ENCODE measurements around the gene CNTNAP4. TPM values are rescaled to one million over a fixed set of nuclear protein-coding genes. Genes with fewer than 3 reads are reported as not detected.

Gene CNTNAP4
- total and polyA plus RNA-seq, 2 donors = 0.16 to 10.9 TPM

DNA sequence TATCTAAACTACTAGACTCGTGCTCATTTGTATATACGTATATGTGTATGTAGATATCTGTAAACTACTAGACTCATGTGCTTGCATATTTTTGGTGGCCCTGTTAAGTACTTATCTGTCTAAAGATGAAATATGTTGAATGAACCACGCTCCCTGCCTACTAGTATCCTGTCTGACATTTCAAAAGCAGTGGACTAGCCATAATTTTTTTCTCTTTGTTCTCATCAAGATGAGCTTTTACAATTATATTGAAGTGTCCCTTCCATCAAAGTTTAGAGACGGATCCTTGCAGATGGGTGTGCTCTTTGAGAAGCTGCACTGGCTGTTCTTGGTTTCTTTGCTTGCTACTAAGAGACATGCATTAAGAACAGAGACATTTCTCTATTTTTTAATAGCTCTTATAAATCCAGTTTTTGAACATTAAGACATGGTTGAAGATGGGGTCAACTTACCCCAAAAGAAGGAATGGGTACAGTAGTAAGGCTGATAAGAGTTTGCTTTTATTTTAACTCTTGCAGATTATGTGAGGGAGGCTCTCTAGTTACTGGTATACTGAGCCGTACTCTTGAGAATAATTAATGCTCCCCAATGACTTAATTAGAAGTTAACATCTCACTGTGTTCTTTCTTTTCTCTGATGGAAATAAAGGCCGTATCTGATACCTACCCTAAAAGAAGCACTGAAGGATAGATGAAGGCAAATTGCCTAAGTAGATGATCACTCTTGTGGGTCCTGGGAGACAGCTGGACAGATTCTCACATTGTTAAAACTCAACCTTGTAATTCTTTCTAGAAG lies 3.4 kb downstream of the CNTNAP4 start:
- H3K4me3 ChIP-seq (ENCODE audit: low read depth, low read length) = no peak overlapping the region
- no peak for DNase-seq (ENCODE audit: extremely low spot score)
- WGBS = 85% methylated on average over 6 of the region's 6 CpGs
- H3K4me1 ChIP-seq (ENCODE audit: insufficient read depth) = no peaks in the 10 kb centered on the region
- H3K36me3 ChIP-seq (ENCODE audit: insufficient read depth) = no peaks in the 10 kb centered on the region
- H3K27ac ChIP-seq (ENCODE audit: low read depth) = no peak overlapping the region

DNA sequence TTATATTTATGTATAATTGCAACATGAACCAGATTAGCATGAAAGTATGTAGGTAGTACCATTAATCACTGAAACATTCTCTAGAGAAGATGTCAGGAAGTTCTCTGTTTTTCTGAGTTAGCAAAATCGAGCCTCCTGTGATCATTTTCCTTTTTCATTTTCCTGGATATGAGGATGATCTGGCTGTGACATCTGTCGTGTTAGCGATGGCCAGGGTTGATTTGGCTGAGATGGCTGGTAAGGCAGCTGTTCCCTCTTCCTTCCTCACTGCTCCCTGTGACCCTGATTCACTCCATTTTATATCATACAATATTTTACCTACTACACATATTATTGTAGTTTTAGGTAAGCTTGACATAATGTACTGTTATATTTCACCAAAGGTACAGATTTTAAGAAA lies 10.3 kb downstream of the CNTNAP4 start:
- 60% methylated on average over 3 of the region's 3 CpGs for WGBS
- no peaks in the 10 kb centered on the region for H3K36me3 ChIP-seq (ENCODE audit: insufficient read depth)

DNA sequence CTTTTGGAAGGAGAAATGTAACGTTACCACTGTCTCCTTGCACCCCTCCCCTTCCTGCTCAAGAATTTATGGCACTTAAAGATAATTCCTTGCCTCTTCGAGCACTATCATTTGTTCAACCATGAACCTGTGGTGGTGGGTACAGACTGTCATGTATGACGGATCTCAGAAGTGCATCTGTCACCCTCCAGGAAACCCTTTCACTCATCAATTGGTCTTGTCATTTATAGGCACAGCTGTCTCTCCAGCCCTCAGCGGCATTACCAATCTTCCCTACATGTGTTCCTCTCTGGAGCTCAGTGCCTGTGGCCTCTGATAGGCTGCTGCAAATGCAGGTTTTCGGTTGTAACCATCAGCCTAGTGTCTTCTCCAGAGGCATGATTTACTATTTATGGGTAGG lies 15.0 kb downstream of the CNTNAP4 start:
- no peak overlapping the region for H3K27ac ChIP-seq (ENCODE audit: low read depth)
- no peak overlapping the region for H3K4me3 ChIP-seq (ENCODE audit: low read depth, low read length)
- no peaks in the 10 kb centered on the region for H3K36me3 ChIP-seq (ENCODE audit: insufficient read depth)
- DNase-seq (ENCODE audit: extremely low spot score) = no peak
- no peaks in the 10 kb centered on the region for H3K4me1 ChIP-seq (ENCODE audit: insufficient read depth)
- 67% methylated on average over 5 of the region's 5 CpGs for WGBS

More for the DNA sequence above, 10.3 kb downstream of the CNTNAP4 start:
- no peak overlapping the region for H3K4me3 ChIP-seq (ENCODE audit: low read depth, low read length)
- no peaks in the 10 kb centered on the region for H3K4me1 ChIP-seq (ENCODE audit: insufficient read depth)
- no peak overlapping the region for H3K27ac ChIP-seq (ENCODE audit: low read depth)
- no peak for DNase-seq (ENCODE audit: extremely low spot score)

DNA sequence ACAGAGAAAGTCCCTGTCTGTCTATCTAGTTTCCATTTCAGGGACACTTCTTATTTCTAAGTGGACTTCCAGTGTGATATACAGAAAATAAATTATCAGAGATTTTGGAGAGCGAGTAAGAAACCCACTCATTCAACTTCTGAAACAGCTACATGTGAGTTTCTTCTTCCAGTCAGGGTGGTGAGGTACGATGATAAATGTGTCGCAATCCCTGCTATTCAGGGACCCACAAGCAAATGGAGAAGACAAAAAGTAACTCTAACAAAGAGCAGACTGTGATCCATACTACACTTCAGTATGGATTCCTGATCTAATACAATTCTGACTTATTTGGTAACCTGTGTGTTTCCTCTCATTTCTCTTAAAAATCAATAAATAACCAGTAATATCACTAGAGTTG lies 16.8 kb downstream of the CNTNAP4 start:
- no peaks in the 10 kb centered on the region for H3K36me3 ChIP-seq (ENCODE audit: insufficient read depth)
- 87% methylated on average over 3 of the region's 3 CpGs for WGBS
- DNase-seq (ENCODE audit: extremely low spot score) = no peak
- H3K4me3 ChIP-seq (ENCODE audit: low read depth, low read length) = no peak overlapping the region
- no peak overlapping the region for H3K27ac ChIP-seq (ENCODE audit: low read depth)
- H3K4me1 ChIP-seq (ENCODE audit: insufficient read depth) = no peaks in the 10 kb centered on the region

DNA sequence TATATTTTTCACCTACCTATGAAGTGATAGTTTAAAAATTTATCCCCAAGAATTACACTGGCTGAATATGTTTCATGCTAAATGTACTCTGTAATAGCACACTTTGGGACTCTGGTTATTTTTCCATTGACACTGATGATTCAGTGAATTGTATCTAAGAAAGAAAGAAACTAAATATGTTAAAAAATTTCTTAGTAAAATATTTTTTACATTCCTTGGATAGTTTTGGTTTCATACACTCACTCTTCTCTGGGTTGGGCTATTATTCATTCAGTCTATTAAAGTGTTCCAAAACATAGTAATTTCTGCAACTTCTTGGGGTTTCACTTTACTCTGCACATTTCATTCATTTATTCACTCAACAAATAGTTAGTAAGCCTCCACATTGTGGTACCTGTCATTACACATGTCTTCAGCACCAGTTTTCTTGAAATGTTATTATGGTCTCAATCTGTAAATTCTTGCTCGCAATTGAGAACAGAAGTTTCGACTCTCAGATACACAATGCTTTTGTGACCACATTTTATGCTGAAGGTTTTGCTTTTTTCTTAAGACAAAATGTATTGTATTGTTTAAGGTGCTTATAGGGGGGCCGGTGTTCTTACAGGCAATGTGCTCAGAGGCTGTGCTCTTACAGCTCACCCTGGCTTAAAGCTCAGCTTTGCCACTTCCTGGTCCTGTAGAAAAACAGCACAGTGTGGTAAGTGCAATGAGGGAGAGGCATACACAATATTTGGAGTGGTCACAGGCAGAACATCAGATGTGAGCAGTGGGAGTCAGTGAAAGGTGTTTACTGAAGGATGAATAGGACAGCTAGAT lies 17.4 kb downstream of the CNTNAP4 start:
- WGBS = 90% methylated on average over 3 of the region's 3 CpGs
- Histone ChIP-seq H3K4me3 (ENCODE audit: low read depth, low read length) (no peak overlapping the region), H3K27ac (ENCODE audit: low read depth) (no peak overlapping the region), H3K4me1 (ENCODE audit: insufficient read depth) (no peaks in the 10 kb centered on the region), H3K36me3 (ENCODE audit: insufficient read depth) (no peaks in the 10 kb centered on the region)
- no peak for DNase-seq (ENCODE audit: extremely low spot score)

DNA sequence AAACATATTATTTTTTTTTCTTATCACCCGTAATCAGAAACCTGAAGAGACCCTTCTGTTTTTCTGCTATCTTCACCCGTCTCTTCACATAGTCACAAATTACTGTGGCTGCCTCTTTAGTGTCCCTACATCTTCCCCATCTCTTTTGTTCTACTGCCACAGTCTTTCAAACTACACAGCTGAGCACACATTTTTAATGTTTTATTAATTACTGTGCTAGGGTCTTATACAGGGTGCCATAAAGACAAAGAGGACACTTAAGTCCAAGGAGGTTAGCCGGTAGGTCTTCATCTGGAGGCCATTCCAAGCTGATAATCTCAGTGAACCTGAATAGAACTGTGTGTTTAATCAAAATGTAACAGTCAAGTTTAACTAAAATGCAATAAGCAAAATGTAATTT lies 20.7 kb downstream of the CNTNAP4 start:
- DNase-seq (ENCODE audit: extremely low spot score) = no peak
- Histone ChIP-seq H3K27ac (ENCODE audit: low read depth) (no peak overlapping the region), H3K4me3 (ENCODE audit: low read depth, low read length) (no peak overlapping the region), H3K36me3 (ENCODE audit: insufficient read depth) (no peaks in the 10 kb centered on the region), H3K4me1 (ENCODE audit: insufficient read depth) (no peaks in the 10 kb centered on the region)
- WGBS = 75% methylated on average over 3 of the region's 3 CpGs

DNA sequence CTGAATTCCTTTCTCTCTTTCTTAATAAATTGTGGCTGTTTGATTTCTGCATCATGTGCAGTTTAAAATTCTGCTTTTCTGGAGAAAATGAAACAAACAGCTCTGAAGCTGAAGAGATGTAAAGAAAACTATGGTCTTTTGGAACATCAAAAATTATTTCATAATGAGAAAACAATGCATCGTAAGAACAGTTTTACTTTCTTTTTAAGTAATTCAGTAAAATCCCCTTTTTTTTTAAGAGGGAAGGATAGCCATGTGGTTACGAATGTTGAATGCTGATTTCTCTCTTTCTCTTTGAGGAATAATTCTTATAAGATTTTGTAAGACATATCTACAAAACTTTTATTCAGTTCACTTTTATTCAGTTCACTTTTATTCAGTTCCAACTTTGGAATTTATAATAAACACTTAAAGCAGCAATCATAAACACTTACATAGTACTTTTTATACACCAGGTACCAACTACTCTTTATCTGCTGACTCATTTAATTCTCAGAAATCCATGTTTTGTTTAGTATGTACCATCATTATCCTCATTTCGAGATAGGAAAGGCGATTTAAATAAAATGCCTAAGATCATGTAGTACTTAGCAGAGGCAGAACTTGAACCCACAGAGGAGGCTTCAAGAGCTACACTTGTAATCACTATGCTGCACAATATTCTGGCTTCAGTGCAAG lies 26.6 kb downstream of the CNTNAP4 start:
- no peaks in the 10 kb centered on the region for H3K36me3 ChIP-seq (ENCODE audit: insufficient read depth)
- H3K4me1 ChIP-seq (ENCODE audit: insufficient read depth) = no peaks in the 10 kb centered on the region
- DNase-seq (ENCODE audit: extremely low spot score) = no peak
- 52% methylated on average over 4 of the region's 4 CpGs for WGBS
- H3K27ac ChIP-seq (ENCODE audit: low read depth) = no peak overlapping the region
- no peak overlapping the region for H3K4me3 ChIP-seq (ENCODE audit: low read depth, low read length)

DNA sequence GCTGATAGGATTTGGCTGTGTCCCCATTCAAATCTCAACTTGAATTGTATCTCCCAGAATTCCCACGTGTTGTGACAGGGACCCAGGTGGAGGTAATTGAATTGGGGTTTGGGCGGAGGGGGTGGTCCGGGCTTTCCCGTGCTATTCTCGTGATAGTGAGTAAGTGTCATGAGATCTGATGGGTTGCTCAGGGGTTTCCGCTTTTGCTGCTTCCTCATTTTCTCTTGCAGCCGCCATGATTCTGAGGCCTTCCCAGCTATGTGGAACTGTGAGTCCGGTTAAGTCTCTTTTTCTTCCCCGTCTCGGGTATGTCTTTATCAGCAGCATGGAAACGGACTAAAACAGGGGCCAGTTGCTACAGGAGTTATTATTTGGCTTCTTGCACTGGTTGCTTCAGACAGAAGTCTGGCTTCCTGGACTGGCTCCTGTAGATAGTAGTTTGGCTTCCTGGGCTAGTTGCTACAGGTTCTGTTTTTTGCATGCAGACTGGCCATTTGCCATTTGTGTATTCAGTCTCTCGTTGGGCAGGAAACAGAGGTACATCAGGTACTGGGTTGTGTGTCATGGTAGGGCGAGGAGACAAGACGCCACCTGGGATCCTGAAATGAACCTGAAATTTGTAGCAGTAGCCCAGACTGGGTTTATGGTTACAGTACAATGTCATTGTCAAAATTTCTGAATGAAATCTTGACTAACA lies 32.6 kb downstream of the CNTNAP4 start:
- H3K4me3 ChIP-seq (ENCODE audit: low read depth, low read length) = no peak overlapping the region
- no peaks in the 10 kb centered on the region for H3K36me3 ChIP-seq (ENCODE audit: insufficient read depth)
- no peaks in the 10 kb centered on the region for H3K4me1 ChIP-seq (ENCODE audit: insufficient read depth)
- WGBS = 92% methylated on average over 14 of the region's 14 CpGs
- H3K27ac ChIP-seq (ENCODE audit: low read depth) = no peak overlapping the region
- no peak for DNase-seq (ENCODE audit: extremely low spot score)

DNA sequence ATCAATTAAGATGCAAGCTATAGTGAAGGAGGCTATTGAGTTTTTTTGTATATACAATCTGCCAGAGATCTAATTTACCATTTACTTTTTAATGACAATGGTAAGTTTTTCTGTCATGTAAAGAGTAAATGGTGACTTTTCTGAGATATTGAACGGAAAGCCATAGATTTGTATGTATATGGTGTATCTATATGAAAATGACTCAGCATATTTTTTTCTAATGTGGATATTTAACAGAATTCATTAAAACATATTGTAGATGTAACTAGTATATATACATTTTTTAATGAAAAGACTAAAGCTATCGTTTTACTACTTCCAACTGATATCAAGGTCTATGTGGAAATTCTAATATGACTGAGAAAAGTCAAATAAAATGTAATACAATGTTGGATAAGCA lies 34.1 kb downstream of the CNTNAP4 start:
- Histone ChIP-seq H3K36me3 (ENCODE audit: insufficient read depth) (no peaks in the 10 kb centered on the region), H3K27ac (ENCODE audit: low read depth) (no peak overlapping the region), H3K4me3 (ENCODE audit: low read depth, low read length) (no peak overlapping the region), H3K4me1 (ENCODE audit: insufficient read depth) (no peaks in the 10 kb centered on the region)
- DNase-seq (ENCODE audit: extremely low spot score) = no peak
- WGBS = 83% methylated on average over 2 of the region's 2 CpGs

DNA sequence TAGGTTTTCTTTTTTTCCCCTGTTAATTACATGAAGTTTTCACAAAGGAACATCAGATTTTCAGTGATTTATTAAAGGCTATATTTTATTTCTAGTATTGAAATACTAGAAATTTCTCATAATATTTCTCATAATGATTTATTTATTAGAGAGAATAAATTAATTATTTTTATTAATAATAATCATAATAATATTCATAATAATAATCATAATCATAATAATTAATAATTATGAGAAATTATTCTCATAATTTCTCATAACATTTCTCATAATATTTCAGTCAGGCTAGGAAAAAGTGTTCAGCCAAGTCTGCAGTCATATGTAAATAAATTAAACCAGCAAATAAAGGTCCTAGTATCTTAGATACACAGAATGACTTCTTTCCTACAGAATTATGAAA lies 41.4 kb downstream of the CNTNAP4 start:
- H3K4me1 ChIP-seq (ENCODE audit: insufficient read depth) = no peaks in the 10 kb centered on the region
- H3K4me3 ChIP-seq (ENCODE audit: low read depth, low read length) = no peak overlapping the region
- no peak overlapping the region for H3K27ac ChIP-seq (ENCODE audit: low read depth)
- H3K36me3 ChIP-seq (ENCODE audit: insufficient read depth) = no peaks in the 10 kb centered on the region
- DNase-seq (ENCODE audit: extremely low spot score) = no peak

DNA sequence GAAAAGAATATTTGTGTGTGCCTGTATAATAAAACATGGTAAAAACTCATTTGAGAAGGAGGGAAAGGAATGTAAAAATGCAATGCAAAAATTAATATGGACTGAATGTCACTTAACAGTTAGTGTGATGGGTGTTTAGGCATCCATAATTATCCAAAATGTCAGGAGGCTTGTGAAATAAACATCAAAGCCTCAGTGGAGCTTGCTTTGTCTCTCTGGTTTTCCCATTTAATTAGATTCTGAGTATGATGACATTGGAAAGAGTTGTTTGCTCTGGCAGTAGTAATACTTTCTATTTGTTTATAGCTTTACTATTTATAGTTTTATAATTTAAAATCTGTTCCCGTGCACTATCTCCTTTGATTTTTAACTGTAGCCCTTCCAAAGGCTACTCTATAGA lies 51.9 kb downstream of the CNTNAP4 start:
- Histone ChIP-seq H3K4me3 (ENCODE audit: low read depth, low read length) (no peak overlapping the region), H3K4me1 (ENCODE audit: insufficient read depth) (no peaks in the 10 kb centered on the region), H3K27ac (ENCODE audit: low read depth) (no peak overlapping the region), H3K36me3 (ENCODE audit: insufficient read depth) (no peaks in the 10 kb centered on the region)
- DNase-seq (ENCODE audit: extremely low spot score) = no peak
- 27% methylated on average over 1 of the region's 1 CpG for WGBS

DNA sequence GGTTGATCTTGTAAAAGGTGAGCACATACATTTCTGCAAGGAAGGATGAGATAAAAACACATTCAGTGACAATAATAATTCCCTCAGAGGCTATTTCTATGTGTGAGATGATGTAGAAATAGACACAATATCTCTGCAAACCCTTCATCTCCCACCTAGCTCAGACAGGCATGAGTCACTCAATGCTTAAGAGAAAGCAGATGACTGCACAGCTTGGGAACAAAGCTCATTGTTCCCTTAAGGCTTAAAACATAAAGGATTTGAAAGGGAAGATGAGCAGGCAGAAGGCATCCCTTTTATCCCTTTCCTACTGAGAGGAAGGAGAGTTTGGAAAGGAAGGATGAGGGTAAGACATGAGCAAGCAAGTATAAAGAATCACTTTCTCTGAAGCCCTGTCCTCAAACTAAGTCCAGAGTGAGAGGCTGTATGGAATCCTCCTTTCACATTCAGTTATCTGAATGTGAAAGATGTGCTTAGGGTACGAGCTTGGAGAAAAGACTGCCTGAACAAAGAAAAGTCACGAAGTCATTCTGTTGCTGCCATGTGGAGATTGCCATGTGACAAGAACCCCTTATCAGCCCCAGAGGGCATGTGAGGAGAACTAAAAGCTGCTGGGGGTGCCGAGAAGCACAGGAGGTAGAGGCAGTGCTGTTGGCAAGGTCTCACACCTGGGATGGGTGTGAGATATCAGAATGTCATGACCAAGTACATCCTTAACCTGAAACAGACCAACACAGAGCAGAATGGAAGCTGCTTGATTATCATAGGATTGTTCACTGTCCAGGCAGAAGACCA lies 58.2 kb downstream of the CNTNAP4 start:
- no peak overlapping the region for H3K27ac ChIP-seq (ENCODE audit: low read depth)
- no peaks in the 10 kb centered on the region for H3K4me1 ChIP-seq (ENCODE audit: insufficient read depth)
- no peak overlapping the region for H3K4me3 ChIP-seq (ENCODE audit: low read depth, low read length)
- H3K36me3 ChIP-seq (ENCODE audit: insufficient read depth) = no peaks in the 10 kb centered on the region
- DNase-seq (ENCODE audit: extremely low spot score) = no peak
- 85% methylated on average over 3 of the region's 3 CpGs for WGBS

DNA sequence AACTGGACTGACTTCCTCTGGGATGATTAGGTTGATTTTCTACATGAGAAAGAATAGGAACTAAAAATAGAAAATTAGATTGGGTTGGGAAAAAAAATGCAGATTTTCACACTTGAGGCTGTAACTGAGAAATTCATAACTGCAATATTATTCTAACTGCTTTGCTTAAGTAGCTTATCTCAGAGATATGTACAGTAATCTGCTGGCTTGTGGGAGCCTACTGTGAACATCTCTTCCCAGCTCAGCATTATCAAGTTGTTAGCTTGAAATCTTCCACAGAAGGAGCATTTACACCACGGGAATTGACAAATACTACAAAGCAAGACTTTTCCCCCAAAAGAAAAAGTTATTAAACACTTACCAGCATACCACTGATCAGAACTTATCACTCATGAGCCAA lies 58.9 kb downstream of the CNTNAP4 start:
- no peak for DNase-seq (ENCODE audit: extremely low spot score)
- 84% methylated on average over 1 of the region's 1 CpG for whole genome bisulfite sequencing
- Histone ChIP-seq H3K27ac (ENCODE audit: low read depth) (no peak overlapping the region), H3K4me1 (ENCODE audit: insufficient read depth) (no peaks in the 10 kb centered on the region), H3K4me3 (ENCODE audit: low read depth, low read length) (no peak overlapping the region), H3K36me3 (ENCODE audit: insufficient read depth) (no peaks in the 10 kb centered on the region)
